Upper lobe of left lung (tissue), 6 donors: ENCODE measurements around the gene UNC5A. TPM values are rescaled to one million over a fixed set of nuclear protein-coding genes. Genes with fewer than 3 reads are reported as not detected.

Source experiments
- ATAC-seq, 2 donors: fragments of 200-7000 bp; cut with Tn5 transposase; one replicate each; pipeline ENCODE4 v1.9.1; 2022; ENCODE audit warnings: mild to moderate bottlenecking in 2 of 2, moderate library complexity in 2 of 2; ENCODE audit not compliant: low FRiP score in 2 of 2
- DNase-seq, 2 donors: peaks; one replicate each; pipeline ENCODE4 v3.0.0-alpha.2; 2019 to 2020
- H3K27ac ChIP-seq, 4 donors: fragments of 200-600 bp; sonication (generic); one replicate each; pipeline ENCODE4 v1.5.1; 2016 to 2019
- H3K27me3 ChIP-seq, 4 donors: fragments of 200-600 bp; sonication (generic); one replicate each; pipeline ENCODE4 v1.5.1; 2017 to 2019
- H3K36me3 ChIP-seq, 4 donors: fragments of 200-600 bp; sonication (generic); one replicate each; pipeline ENCODE4 v1.5.1; 2016 to 2019
- H3K4me1 ChIP-seq, 4 donors: fragments of 200-600 bp; sonication (generic); one replicate each; pipeline ENCODE4 v1.5.1; 2018 to 2019
- H3K4me3 ChIP-seq, 4 donors: fragments of 200-600 bp; sonication (generic); one replicate each; pipeline ENCODE4 v1.5.1; 2017 to 2019; ENCODE audit warnings: mild to moderate bottlenecking in 2 of 4, moderate library complexity in 1 of 4
- H3K9me3 ChIP-seq, 4 donors: fragments of 200-600 bp; sonication (generic); one replicate each; pipeline ENCODE4 v1.5.1; 2018 to 2019
- CTCF ChIP-seq, 6 experiments: fragments of 450-650 bp in 4 of 6; fragments of 200-600 bp in 2 of 6; sonication (generic) in 2 of 6; IDR thresholded peaks; one replicate each; pipeline ENCODE4 v1.5.1; 2016 to 2019; ENCODE audit warnings: antibody characterized with exemption in 6 of 6
- EP300 ChIP-seq, 4 donors: sonication (generic); formaldehyde crosslinking; IDR thresholded peaks; one replicate each; pipeline ENCODE4 v1.5.1; 2017; ENCODE audit warnings: antibody characterized with exemption in 4 of 4, control low read depth in 2 of 4
- POLR2A ChIP-seq, 4 donors: fragments of 450-650 bp; IDR thresholded peaks; one replicate each; pipeline ENCODE4 v1.5.1; 2016 to 2017; ENCODE audit warnings: antibody characterized with exemption in 4 of 4, mild to moderate bottlenecking in 2 of 4
- POLR2AphosphoS5 ChIP-seq, 2 donors: sonication (generic); formaldehyde crosslinking; IDR thresholded peaks; one replicate each; pipeline ENCODE4 v1.5.1; 2017; ENCODE audit warnings: antibody characterized with exemption in 2 of 2
- WGBS, 2 donors: methylation state at CpG; one replicate each; pipeline ENCODE4 v1.1.5; 2017 to 2018; 5-methylcytosine and 5-hydroxymethylcytosine counted together
- total RNA-seq, 6 donors: library from RNA; depleted of rRNA in 4 of 6; stranded (reverse); fragments of >200 nt in 4 of 6; gene quantifications; one replicate each; pipeline versions ENCODE4 v1.1.0 to v1.2.1, GENCODE V29; 2016 to 2021
- donor health status: DM: no; HTN: no; CAD: no; lungs with moderate emphysema.
- donor health status: DM: no; HTN: yes; CAD: no; lungs with severe emphysema.

Gene UNC5A
- total RNA-seq, 6 donors from 2014 or later = 0.20 to 1.0 (median 0.39) TPM; not detected in 1

DNA sequence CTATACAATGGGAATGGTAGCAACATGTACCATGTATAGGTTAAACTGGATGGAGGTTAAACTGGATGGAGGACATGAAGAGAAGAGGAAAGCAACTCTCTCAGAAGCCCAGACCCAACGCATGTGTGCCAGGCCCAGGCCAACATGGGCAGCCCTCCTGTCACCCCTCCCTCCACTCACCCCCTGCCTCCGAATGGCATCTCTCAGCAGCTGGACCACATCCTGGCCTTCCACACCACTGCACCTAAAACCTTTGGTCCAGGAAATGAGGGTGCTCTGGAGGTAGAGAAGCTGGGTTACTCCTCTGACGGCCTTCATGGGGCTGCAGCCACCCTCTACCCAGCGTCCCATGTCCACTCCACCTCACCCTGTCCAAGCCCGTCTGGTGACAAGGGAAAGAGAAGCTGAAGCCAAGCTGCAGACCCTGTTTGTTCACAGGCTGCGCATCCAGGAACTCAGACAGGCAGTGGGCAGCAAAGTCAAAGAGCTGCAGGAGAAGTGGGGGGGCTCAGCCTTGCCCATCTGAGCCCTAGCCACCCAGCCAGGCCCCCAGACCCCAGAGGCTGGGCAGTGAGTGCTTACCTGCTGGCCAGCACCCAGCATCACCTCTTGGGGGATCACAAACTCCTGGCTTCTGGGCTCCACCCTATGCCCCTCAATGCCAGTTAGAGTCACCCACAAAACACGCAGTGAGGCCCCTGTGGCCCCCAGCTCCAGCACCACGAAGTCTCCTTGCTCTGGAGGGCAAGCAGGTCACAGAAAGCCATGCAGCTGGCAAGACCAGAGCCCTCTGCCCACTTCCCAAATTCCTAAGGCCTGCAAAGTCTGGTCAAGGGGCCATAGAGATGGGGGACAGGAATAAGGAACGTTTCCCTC lies 80.3 kb downstream of the UNC5A start:
- DNase-seq = peak in 1 of 2 donors; percentile 18
- no peak overlapping the region for H3K4me3 ChIP-seq
- 87 to 90% methylated on average over 8 to 9 of the region's 9 CpGs for WGBS, 2 donors

GRCh38 chr5:176891331-176891958 lies 81.1 kb downstream of the UNC5A start:
- 63 to 76% methylated on average over 5 to 9 of the region's 9 CpGs for WGBS, 2 donors
- ATAC-seq (no peak), DNase-seq (peak in 1 of 2 donors; percentile 12)
- no peaks in the 10 kb centered on the region for H3K9me3 ChIP-seq
- no peak for TF ChIP-seq POLR2AphosphoS5 (IDR thresholded peaks at IDR 0.05)
- H3K27me3 ChIP-seq = no peaks in the 10 kb centered on the region
- H3K27ac ChIP-seq = peak overlapping the region in 1 of 4 donors; percentile 12
- no peak overlapping the region for H3K4me3 ChIP-seq
- H3K36me3 ChIP-seq = peaks cover 0 to 8% (median 0%) of the 10 kb centered on the region in 4 donors
- peaks cover 0 to 10% (median 3%) of the 10 kb centered on the region in 4 donors for H3K4me1 ChIP-seq

More for the DNA sequence above, 80.3 kb downstream of the UNC5A start:
- Histone ChIP-seq H3K9me3 (no peaks in the 10 kb centered on the region), H3K27ac (no peak overlapping the region), H3K4me1 (peaks cover 0 to 5% (median 1%) of the 10 kb centered on the region in 4 donors), H3K27me3 (no peaks in the 10 kb centered on the region), H3K36me3 (peaks cover 0 to 8% (median 0%) of the 10 kb centered on the region in 4 donors)
- no peak for ATAC-seq
- TF ChIP-seq POLR2A (IDR thresholded peaks at IDR 0.05) (no peak), CTCF (IDR thresholded peaks at IDR 0.05) (no peak), EP300 (IDR thresholded peaks at IDR 0.05) (no peak), POLR2AphosphoS5 (IDR thresholded peaks at IDR 0.05) (no peak)

GRCh38 chr5:176892663-176893062 lies 82.3 kb downstream of the UNC5A start:
- TF ChIP-seq POLR2A (IDR thresholded peaks at IDR 0.05) = no peak
- no peak for TF ChIP-seq POLR2AphosphoS5 (IDR thresholded peaks at IDR 0.05)
- TF ChIP-seq EP300 (IDR thresholded peaks at IDR 0.05) = no peak
- TF ChIP-seq CTCF (IDR thresholded peaks at IDR 0.05) = no peak
- no peaks in the 10 kb centered on the region for H3K27me3 ChIP-seq
- no peaks in the 10 kb centered on the region for H3K9me3 ChIP-seq
- ATAC-seq (no peak), DNase-seq (no peak)
- no peak overlapping the region for H3K27ac ChIP-seq
- peaks cover 0 to 8% (median 0%) of the 10 kb centered on the region in 4 donors for H3K36me3 ChIP-seq
- H3K4me3 ChIP-seq = no peak overlapping the region
- peaks cover 0 to 10% (median 5%) of the 10 kb centered on the region in 4 donors for H3K4me1 ChIP-seq
- 81 to 83% methylated on average over 3 of the region's 3 CpGs for WGBS, 2 donors

DNA sequence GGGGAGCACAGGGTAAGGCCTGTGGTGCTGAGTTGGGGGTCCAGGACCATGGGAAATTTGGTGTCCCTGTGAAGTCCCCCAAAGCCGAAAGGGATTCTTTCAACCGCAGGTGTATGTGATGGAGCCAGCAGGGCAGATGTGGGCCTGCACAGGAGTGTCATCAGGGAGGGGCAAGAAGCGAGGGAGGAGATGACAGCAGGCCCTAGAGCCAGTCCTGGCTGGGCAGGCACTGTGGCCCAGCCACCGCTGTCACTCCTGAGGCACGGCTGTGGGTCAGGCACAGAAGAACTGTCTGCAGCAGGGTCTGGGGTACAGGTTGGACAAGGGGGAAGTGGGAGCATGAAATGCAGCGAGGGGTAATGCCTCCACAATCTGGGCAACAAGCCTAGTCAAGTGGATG lies 83.9 kb downstream of the UNC5A start:
- no peak for ATAC-seq
- Histone ChIP-seq H3K4me1 (peaks cover 8 to 21% (median 15%) of the 10 kb centered on the region in 4 donors), H3K27ac (peak overlapping the region in 2 of 4 donors; percentile 30 to 83), H3K27me3 (no peaks in the 10 kb centered on the region), H3K4me3 (no peak overlapping the region), H3K9me3 (no peaks in the 10 kb centered on the region), H3K36me3 (no peaks in the 10 kb centered on the region)
- peak in 1 of 2 donors; percentile 16 for DNase-seq
- TF ChIP-seq EP300 (IDR thresholded peaks at IDR 0.05) = no peak
- TF ChIP-seq POLR2A (IDR thresholded peaks at IDR 0.05) = no peak
- TF ChIP-seq POLR2AphosphoS5 (IDR thresholded peaks at IDR 0.05) = no peak
- no peak for TF ChIP-seq CTCF (IDR thresholded peaks at IDR 0.05)
- 79 to 88% methylated on average over 6 of the region's 6 CpGs for WGBS, 2 donors

DNA sequence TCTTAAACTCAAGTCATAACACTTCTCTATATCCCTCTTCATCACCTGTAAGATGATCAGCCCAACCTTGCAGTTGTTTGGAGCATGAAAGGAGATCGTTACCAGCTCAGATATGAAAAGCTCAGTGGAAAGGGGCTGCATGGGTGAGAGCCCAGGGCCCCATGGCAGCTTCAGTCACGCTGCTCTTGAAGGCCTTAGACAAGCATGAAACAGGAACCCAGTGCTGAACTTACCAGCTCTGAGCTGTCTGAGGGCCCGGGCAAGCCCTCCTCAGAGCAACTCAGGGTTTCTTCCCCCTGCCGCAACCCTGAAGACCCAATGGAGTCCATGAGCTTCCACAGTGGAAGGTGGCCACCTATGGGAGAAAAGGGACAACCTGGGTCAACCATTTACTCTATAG lies 85.5 kb downstream of the UNC5A start:
- ATAC-seq = no peak
- Histone ChIP-seq H3K4me3 (no peak overlapping the region), H3K9me3 (no peaks in the 10 kb centered on the region), H3K4me1 (peaks cover 23 to 36% (median 31%) of the 10 kb centered on the region in 4 donors), H3K27ac (peak overlapping the region; percentile 56 to 83 (median 60)), H3K36me3 (no peaks in the 10 kb centered on the region), H3K27me3 (no peaks in the 10 kb centered on the region)
- TF ChIP-seq POLR2AphosphoS5 (IDR thresholded peaks at IDR 0.05) (no peak), CTCF (IDR thresholded peaks at IDR 0.05) (no peak), EP300 (IDR thresholded peaks at IDR 0.05) (no peak), POLR2A (IDR thresholded peaks at IDR 0.05) (no peak)
- DNase-seq = no peak
- 56 to 75% methylated on average over 1 to 4 of the region's 4 CpGs for WGBS, 2 donors
